ENCODE data around the gene PABPC1L. TPM values are rescaled to one million over a fixed set of nuclear protein-coding genes. Genes with fewer than 3 reads are reported as not detected.

The PABPC1L gene
- total and polyA plus RNA-seq, 7 donors = 1.1 to 22.9 (median 4.4) TPM

DNA sequence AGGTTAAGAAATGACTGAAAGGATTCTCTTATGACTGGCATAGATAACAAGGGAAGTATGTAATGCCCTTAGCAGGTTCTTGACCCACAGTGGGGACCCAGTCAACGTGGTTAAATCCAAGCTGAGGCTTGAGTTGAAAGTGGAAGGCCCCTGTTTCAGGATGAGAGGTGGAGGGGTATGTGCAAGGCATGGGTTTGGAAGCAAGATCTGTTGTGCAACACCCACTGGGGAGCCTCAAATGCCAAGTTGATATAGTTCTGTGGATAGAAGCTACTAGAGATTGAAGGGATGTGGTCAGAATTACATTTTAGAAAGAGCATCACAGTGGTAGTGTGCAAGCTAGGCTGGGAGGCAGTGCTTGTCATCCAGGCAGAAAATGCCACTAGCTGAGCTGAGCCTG is 5.1 kb downstream of the PABPC1L start:
- Histone ChIP-seq H3K27ac (no peak overlapping the region), H3K4me1 (peaks cover 0 to 10% (median 8%) of the 10 kb centered on the region in 4 donors), H3K27me3 (no peaks in the 10 kb centered on the region), H3K9me3 (no peaks in the 10 kb centered on the region), H3K36me3 (no peaks in the 10 kb centered on the region), H3K4me3 (no peak overlapping the region)
- no peak for TF ChIP-seq POLR2AphosphoS5 (IDR thresholded peaks at IDR 0.05)
- TF ChIP-seq EP300 (IDR thresholded peaks at IDR 0.05) = no peak
- TF ChIP-seq, protein P1, sequence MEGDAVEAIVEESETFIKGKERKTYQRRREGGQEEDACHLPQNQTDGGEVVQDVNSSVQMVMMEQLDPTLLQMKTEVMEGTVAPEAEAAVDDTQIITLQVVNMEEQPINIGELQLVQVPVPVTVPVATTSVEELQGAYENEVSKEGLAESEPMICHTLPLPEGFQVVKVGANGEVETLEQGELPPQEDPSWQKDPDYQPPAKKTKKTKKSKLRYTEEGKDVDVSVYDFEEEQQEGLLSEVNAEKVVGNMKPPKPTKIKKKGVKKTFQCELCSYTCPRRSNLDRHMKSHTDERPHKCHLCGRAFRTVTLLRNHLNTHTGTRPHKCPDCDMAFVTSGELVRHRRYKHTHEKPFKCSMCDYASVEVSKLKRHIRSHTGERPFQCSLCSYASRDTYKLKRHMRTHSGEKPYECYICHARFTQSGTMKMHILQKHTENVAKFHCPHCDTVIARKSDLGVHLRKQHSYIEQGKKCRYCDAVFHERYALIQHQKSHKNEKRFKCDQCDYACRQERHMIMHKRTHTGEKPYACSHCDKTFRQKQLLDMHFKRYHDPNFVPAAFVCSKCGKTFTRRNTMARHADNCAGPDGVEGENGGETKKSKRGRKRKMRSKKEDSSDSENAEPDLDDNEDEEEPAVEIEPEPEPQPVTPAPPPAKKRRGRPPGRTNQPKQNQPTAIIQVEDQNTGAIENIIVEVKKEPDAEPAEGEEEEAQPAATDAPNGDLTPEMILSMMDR (IDR thresholded peaks at IDR 0.05) = no peak
- TF ChIP-seq POLR2A (IDR thresholded peaks at IDR 0.05) = no peak
- DNase-seq = no peak
- intact Hi-C loops (cut with DNase I) = no loop called here
- WGBS, 2 donors = 71 to 81% methylated on average over 1 of the region's 1 CpG

DNA sequence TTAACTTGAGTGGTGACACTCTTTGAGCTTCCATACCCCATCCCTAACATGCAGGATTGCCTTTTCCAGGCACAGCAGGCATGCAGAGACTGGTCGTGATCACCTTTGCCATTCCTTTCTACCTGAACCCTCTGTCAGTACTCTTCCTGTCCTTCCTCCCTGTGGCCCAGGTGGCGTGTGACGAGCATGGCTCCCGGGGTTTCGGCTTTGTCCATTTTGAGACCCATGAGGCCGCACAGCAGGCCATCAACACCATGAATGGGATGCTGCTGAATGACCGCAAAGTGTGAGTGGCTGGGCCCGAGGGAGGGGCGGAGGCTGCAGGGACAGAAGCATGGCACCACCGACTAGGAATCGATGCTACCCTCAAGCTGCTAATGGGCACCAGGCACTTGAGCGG is 6.7 kb downstream of the PABPC1L start:
- TF ChIP-seq POLR2A (IDR thresholded peaks at IDR 0.05) (no peak), EP300 (IDR thresholded peaks at IDR 0.05) (no peak), POLR2AphosphoS5 (IDR thresholded peaks at IDR 0.05) (no peak)
- TF ChIP-seq, protein P1 (IDR thresholded peaks at IDR 0.05) = no peak
- no peak for DNase-seq
- H3K27ac ChIP-seq = no peak overlapping the region
- H3K27me3 ChIP-seq = no peaks in the 10 kb centered on the region
- WGBS, 2 donors = 96% methylated on average over 12 of the region's 12 CpGs
- no peaks in the 10 kb centered on the region for H3K36me3 ChIP-seq
- H3K4me1 ChIP-seq = no peaks in the 10 kb centered on the region
- no peak overlapping the region for H3K4me3 ChIP-seq
- intact Hi-C loops (cut with DNase I) = no loop called here
- H3K9me3 ChIP-seq = no peaks in the 10 kb centered on the region

DNA sequence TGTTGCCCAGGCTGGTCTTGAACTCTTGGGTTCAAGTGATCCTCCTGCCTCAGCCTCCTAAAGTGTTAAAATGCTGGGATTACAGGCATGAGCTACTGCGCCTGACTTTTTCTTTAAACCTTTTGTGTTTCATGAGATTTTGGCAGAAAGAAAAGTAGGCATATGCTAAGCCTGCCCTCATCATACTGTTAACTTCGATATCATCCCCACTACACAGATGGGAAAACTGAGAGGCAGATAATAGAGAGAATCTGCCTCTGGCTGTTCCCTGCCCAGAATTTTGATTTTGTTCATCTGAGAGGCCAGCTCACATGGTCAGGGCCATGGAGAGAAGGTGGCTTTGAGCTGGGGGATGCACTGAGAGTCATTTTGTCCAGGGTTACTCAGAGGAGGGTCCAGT is 7.5 kb downstream of the PABPC1L start:
- TF ChIP-seq, protein P1 (IDR thresholded peaks at IDR 0.05) = no peak
- TF ChIP-seq EP300 (IDR thresholded peaks at IDR 0.05) (no peak), POLR2AphosphoS5 (IDR thresholded peaks at IDR 0.05) (no peak), POLR2A (IDR thresholded peaks at IDR 0.05) (no peak)
- Histone ChIP-seq H3K27me3 (no peaks in the 10 kb centered on the region), H3K9me3 (no peaks in the 10 kb centered on the region), H3K27ac (no peak overlapping the region), H3K4me1 (no peaks in the 10 kb centered on the region), H3K4me3 (no peak overlapping the region), H3K36me3 (no peaks in the 10 kb centered on the region)
- DNase-seq = no peak
- intact Hi-C loops (cut with DNase I) = no loop called here
- WGBS, 2 donors = 96 to 98% methylated on average over 2 of the region's 2 CpGs

DNA sequence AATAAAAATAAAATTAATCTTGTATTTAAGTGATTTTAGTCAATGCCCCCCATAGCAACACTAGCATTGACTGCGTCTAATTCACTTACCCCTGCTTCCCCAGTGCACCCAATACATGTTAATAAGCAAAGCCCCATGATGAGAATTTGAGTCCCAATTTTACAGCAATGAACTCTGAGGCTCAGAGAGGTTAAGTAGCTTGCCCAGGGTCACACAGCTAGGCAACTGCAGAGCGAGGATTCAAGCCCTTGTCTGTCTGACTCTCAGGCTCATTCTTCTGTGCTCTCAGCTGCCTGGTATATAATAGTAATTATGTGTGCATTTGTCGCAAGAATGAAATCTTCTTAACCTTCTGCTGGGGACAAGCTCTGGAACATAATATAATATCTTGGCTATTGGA is 8.5 kb downstream of the PABPC1L start:
- TF ChIP-seq, protein P1 (IDR thresholded peaks at IDR 0.05) = no peak
- TF ChIP-seq POLR2A (IDR thresholded peaks at IDR 0.05) (no peak), EP300 (IDR thresholded peaks at IDR 0.05) (no peak), POLR2AphosphoS5 (IDR thresholded peaks at IDR 0.05) (no peak)
- H3K4me1 ChIP-seq = no peaks in the 10 kb centered on the region
- intact Hi-C loops (cut with DNase I) = no loop called here
- no peaks in the 10 kb centered on the region for H3K27me3 ChIP-seq
- no peak overlapping the region for H3K27ac ChIP-seq
- DNase-seq = no peak
- H3K9me3 ChIP-seq = no peaks in the 10 kb centered on the region
- H3K36me3 ChIP-seq = no peaks in the 10 kb centered on the region
- 96 to 97% methylated on average over 3 of the region's 3 CpGs for WGBS, 2 donors
- no peak overlapping the region for H3K4me3 ChIP-seq

DNA sequence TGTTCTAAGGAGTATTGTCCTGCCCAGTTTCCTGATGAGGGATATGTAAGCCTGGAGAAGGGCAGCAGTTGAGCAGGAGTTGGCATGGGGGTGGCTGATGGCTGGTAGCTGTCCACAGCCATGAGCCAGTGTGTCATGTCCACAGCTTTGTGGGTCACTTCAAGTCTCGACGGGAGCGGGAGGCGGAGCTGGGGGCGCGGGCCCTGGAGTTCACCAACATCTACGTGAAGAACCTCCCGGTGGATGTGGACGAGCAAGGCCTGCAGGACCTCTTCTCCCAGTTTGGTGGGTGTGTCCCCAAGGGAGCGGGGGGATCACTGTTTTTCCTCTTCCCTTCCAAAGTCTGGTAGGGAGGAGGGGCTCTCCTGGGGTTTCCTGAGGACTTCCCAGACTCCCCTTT is 8.9 kb downstream of the PABPC1L start:
- Histone ChIP-seq H3K27ac (no peak overlapping the region), H3K4me3 (no peak overlapping the region), H3K9me3 (no peaks in the 10 kb centered on the region), H3K36me3 (no peaks in the 10 kb centered on the region), H3K27me3 (no peaks in the 10 kb centered on the region), H3K4me1 (no peaks in the 10 kb centered on the region)
- DNase-seq = no peak
- intact Hi-C loops (cut with DNase I) = no loop called here
- 96 to 97% methylated on average over 10 of the region's 10 CpGs for WGBS, 2 donors
- TF ChIP-seq POLR2AphosphoS5 (IDR thresholded peaks at IDR 0.05) = no peak
- TF ChIP-seq, protein P1 (IDR thresholded peaks at IDR 0.05) = no peak
- no peak for TF ChIP-seq EP300 (IDR thresholded peaks at IDR 0.05)
- no peak for TF ChIP-seq POLR2A (IDR thresholded peaks at IDR 0.05)

All from sigmoid colon (tissue), 7 donors.